Right atrium auricular region (tissue), 2 donors: ENCODE data around the gene NIN. TPM values are rescaled to one million over a fixed set of nuclear protein-coding genes. Genes with fewer than 3 reads are reported as not detected.

Source experiments
- DNase-seq: peaks from one replicate; pipeline ENCODE4 v3.0.0-alpha.2; 2019; ENCODE audit warnings: low spot score
- H3K27ac ChIP-seq, 2 donors: fragments of 200-600 bp; sonication (generic); 1 replicate in 1 of 2; 2 replicates in 1 of 2; pipeline ENCODE4 v1.5.1; 2016 to 2019
- H3K27me3 ChIP-seq, 2 donors: fragments of 200-600 bp; sonication (generic); one replicate each; pipeline versions ENCODE4 v1.5.1 to v1.6.0; 2017 to 2019
- H3K36me3 ChIP-seq: fragments of 200-600 bp; sonication (generic); one replicate; pipeline ENCODE4 v1.5.1; 2016
- H3K4me1 ChIP-seq, 2 donors: fragments of 200-600 bp; sonication (generic); one replicate each; pipeline versions ENCODE4 v1.5.1 to v1.6.0; 2017 to 2019
- H3K4me3 ChIP-seq, 2 donors: fragments of 200-600 bp; sonication (generic); 1 replicate in 1 of 2; 2 replicates in 1 of 2; pipeline ENCODE4 v1.5.1; 2017 to 2019; ENCODE audit warnings: mild to moderate bottlenecking in 1 of 2, moderate library complexity in 1 of 2
- H3K9me3 ChIP-seq, 2 donors: fragments of 200-600 bp; sonication (generic); one replicate each; pipeline ENCODE4 v1.5.1; 2019
- total RNA-seq, 2 donors: library from RNA; depleted of rRNA; stranded (reverse); fragments of >200 nt; gene quantifications; one replicate each; pipeline ENCODE4 v1.1.0, GENCODE V29; 2016
- TF ChIP-seq, protein P1 (sequence below), 2 donors: fragments of 200-600 bp; sonication (generic); IDR thresholded peaks; one replicate each; pipeline ENCODE4 v1.5.1; 2019; ENCODE audit warnings: antibody characterized with exemption in 2 of 2

NIN gene
- total RNA-seq, 2 donors from 2014 or later: 30.1 to 49.7 TPM

DNA sequence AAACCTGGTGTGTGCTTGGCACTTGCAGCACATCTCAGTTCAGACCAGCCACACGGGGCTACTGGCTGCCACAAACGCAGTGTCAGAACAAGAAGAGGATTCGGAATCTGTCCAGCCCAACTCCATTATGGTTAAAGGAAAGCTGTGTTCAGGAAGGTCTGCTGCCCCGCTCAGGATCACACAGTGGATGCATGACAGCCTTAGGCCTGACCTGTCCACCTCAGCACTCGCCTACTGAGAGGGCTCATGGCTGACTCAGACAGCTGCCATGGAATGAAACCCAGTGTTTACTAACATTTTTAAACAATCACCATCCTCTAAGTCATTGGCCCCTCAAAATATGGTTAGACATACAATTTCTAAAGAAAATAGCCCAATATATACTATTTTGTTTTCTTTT is 5.6 kb upstream of the NIN start:
- TF ChIP-seq, protein P1, sequence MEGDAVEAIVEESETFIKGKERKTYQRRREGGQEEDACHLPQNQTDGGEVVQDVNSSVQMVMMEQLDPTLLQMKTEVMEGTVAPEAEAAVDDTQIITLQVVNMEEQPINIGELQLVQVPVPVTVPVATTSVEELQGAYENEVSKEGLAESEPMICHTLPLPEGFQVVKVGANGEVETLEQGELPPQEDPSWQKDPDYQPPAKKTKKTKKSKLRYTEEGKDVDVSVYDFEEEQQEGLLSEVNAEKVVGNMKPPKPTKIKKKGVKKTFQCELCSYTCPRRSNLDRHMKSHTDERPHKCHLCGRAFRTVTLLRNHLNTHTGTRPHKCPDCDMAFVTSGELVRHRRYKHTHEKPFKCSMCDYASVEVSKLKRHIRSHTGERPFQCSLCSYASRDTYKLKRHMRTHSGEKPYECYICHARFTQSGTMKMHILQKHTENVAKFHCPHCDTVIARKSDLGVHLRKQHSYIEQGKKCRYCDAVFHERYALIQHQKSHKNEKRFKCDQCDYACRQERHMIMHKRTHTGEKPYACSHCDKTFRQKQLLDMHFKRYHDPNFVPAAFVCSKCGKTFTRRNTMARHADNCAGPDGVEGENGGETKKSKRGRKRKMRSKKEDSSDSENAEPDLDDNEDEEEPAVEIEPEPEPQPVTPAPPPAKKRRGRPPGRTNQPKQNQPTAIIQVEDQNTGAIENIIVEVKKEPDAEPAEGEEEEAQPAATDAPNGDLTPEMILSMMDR (IDR thresholded peaks at IDR 0.05): no peak
- Histone ChIP-seq H3K27ac (no peak overlapping the region), H3K36me3 (no peaks in the 10 kb centered on the region), H3K4me1 (peaks cover 0 to 5% of the 10 kb centered on the region in 2 donors), H3K27me3 (no peaks in the 10 kb centered on the region), H3K4me3 (no peak overlapping the region), H3K9me3 (no peaks in the 10 kb centered on the region)
- no peak for DNase-seq

GRCh38 chr14:50835280-50835679 is 4.3 kb upstream of the NIN start:
- H3K9me3 ChIP-seq: no peaks in the 10 kb centered on the region
- H3K36me3 ChIP-seq: no peaks in the 10 kb centered on the region
- H3K4me3 ChIP-seq: no peak overlapping the region
- TF ChIP-seq, protein P1 (IDR thresholded peaks at IDR 0.05): no peak
- no peaks in the 10 kb centered on the region for H3K27me3 ChIP-seq
- DNase-seq: no peak
- no peak overlapping the region for H3K27ac ChIP-seq
- peaks cover 0 to 6% of the 10 kb centered on the region in 2 donors for H3K4me1 ChIP-seq

DNA sequence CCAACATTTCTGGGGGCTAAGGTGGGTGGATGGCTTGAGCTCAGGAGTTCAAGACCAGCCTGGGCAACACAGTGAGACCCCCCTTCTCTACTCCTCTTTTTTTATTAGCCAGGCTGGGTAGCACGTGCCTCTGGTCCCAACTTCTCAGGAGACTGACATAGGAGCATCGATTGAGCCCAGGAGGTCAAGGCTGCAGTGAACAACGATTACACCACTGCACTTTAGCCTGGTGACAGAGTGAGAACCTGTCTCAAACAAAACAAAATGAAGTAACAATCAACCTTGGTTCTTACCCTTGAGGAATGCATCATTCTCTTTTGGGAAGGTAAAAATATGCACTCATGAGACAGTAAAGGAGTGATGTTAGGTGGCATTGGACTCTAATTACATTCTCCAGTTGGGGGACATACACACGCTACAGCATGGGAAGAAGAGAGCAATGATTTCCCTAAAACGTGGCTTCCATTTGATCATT is 3.9 kb upstream of the NIN start:
- DNase-seq: no peak
- H3K27me3 ChIP-seq: no peaks in the 10 kb centered on the region
- H3K9me3 ChIP-seq: no peaks in the 10 kb centered on the region
- H3K36me3 ChIP-seq: no peaks in the 10 kb centered on the region
- H3K27ac ChIP-seq: no peak overlapping the region
- TF ChIP-seq, protein P1 (IDR thresholded peaks at IDR 0.05): no peak
- no peak overlapping the region for H3K4me3 ChIP-seq
- peaks cover 0 to 6% of the 10 kb centered on the region in 2 donors for H3K4me1 ChIP-seq

- H3K9me3 ChIP-seq: no peaks in the 10 kb centered on the region
- TF ChIP-seq, protein P1 (IDR thresholded peaks at IDR 0.05): no peak
Measured at GRCh38 chr14:50832935-50833630, 2.1 kb upstream of the NIN start.

GRCh38 chr14:50831726-50832168 is 785 bp upstream of the NIN start:
- Histone ChIP-seq H3K27ac (peak overlapping the region; percentile 83 to 96), H3K27me3 (no peaks in the 10 kb centered on the region), H3K4me3 (peak overlapping the region; percentile 85 to 90), H3K4me1 (peaks cover 0 to 31% of the 10 kb centered on the region in 2 donors), H3K9me3 (no peaks in the 10 kb centered on the region), H3K36me3 (no peaks in the 10 kb centered on the region)
- DNase-seq: no peak
- TF ChIP-seq, protein P1 (IDR thresholded peaks at IDR 0.05): no peak

More at GRCh38 chr14:50832935-50833630, 2.1 kb upstream of the NIN start:
- Histone ChIP-seq H3K36me3 (no peaks in the 10 kb centered on the region), H3K27me3 (no peaks in the 10 kb centered on the region), H3K4me1 (peaks cover 0 to 23% of the 10 kb centered on the region in 2 donors), H3K4me3 (no peak overlapping the region), H3K27ac (no peak overlapping the region)
- DNase-seq: no peak
